ENCODE measurements around the gene B2M.
"Not testable (repeated sequence)": the region's sequence is repeated elsewhere in the genome, so short reads cannot be mapped to it uniquely, and the experiment has no call there.

The B2M gene

GRCh38 chr15:44738340-44738984 lies 27.1 kb downstream of the B2M start:
- no peaks in the 10 kb centered on the region for H3K9me3 ChIP-seq (ENCODE audit: control extremely low read depth in 1 of 5, control insufficient read depth in 4 of 5, insufficient read depth in 2 of 5, low read depth in 1 of 5, low read length in 4 of 5)
- WGBS (ENCODE audit: insufficient coverage): no CpG with 5 or more reads among the region's 3 CpGs
- DNase-seq: peak; percentile 60 to 78 (median 65)
- H3K4me3 ChIP-seq (ENCODE audit: control insufficient read depth in 1 of 7, extremely low read depth in 1 of 7, insufficient read depth in 4 of 7, low read depth in 2 of 7, low read length in 6 of 7): no peak overlapping the region
- ChIA-PET POLR2A (interaction anchor here (1.6 to 4.0 kb wide), 3 partner anchors 9 to 75 kb away, joined by 6 to 59 read pairs (median 9); partner anchors contain the start of genes B2M, PATL2 and SPG11), CTCF (interaction anchor here (0.7 to 7.0 kb wide), 29 partner anchors 8 to 166 kb away, joined by 3 to 125 read pairs (median 4); partner anchors contain the start of genes B2M, PATL2 and SPG11)
- H3K27me3 ChIP-seq (replicated peaks in 2 of 5; ENCODE audit: control insufficient read depth in 4 of 5, insufficient read depth in 5 of 5, low read length in 4 of 5): no peaks in the 10 kb centered on the region
- H3K27ac ChIP-seq (ENCODE audit: insufficient read depth in 1 of 2, low read depth in 1 of 2, low read length in 2 of 2, poor library complexity in 1 of 2, severe bottlenecking in 2 of 2): no peak overlapping the region
- peaks cover 0 to 23% (median 9%) of the 10 kb centered on the region in 4 experiments for H3K4me1 ChIP-seq (ENCODE audit: control extremely low read depth in 1 of 4, control insufficient read depth in 4 of 4, insufficient read depth in 4 of 4, low read length in 3 of 4)
- no peaks in the 10 kb centered on the region for H3K36me3 ChIP-seq (ENCODE audit: control insufficient read depth in 4 of 4, insufficient read depth in 4 of 4, low read length in 3 of 4)

GRCh38 chr15:44739222-44739847 lies 28.0 kb downstream of the B2M start:
- H3K4me3 ChIP-seq (ENCODE audit: control insufficient read depth in 1 of 7, extremely low read depth in 1 of 7, insufficient read depth in 4 of 7, low read depth in 2 of 7, low read length in 6 of 7); H3K36me3 ChIP-seq (ENCODE audit: control insufficient read depth in 4 of 4, insufficient read depth in 4 of 4, low read length in 3 of 4); H3K27me3 ChIP-seq (replicated peaks in 2 of 5; ENCODE audit: control insufficient read depth in 4 of 5, insufficient read depth in 5 of 5, low read length in 4 of 5); H3K27ac ChIP-seq (ENCODE audit: insufficient read depth in 1 of 2, low read depth in 1 of 2, low read length in 2 of 2, poor library complexity in 1 of 2, severe bottlenecking in 2 of 2); DNase-seq; H3K9me3 ChIP-seq (ENCODE audit: control extremely low read depth in 1 of 5, control insufficient read depth in 4 of 5, insufficient read depth in 2 of 5, low read depth in 1 of 5, low read length in 4 of 5): not testable (repeated sequence)
- peaks cover 0 to 23% (median 9%) of the 10 kb centered on the region in 4 experiments for H3K4me1 ChIP-seq (ENCODE audit: control extremely low read depth in 1 of 4, control insufficient read depth in 4 of 4, insufficient read depth in 4 of 4, low read length in 3 of 4)
- ChIA-PET CTCF (interaction anchor here (0.8 to 7.0 kb wide), 24 partner anchors 9 to 166 kb away, joined by 3 to 125 read pairs (median 4); partner anchors contain the start of genes B2M, PATL2 and SPG11), POLR2A (interaction anchor here (1.8 to 4.0 kb wide), 2 partner anchors 27 to 76 kb away, joined by 9 to 59 read pairs; partner anchors contain the start of genes B2M, PATL2 and SPG11)
- 92% methylated on average over 5 of the region's 24 CpGs for WGBS (ENCODE audit: insufficient coverage)

- POLR2A ChIA-PET; H3K36me3 ChIP-seq (ENCODE audit: control insufficient read depth in 4 of 4, insufficient read depth in 4 of 4, low read length in 3 of 4); H3K4me3 ChIP-seq (ENCODE audit: control insufficient read depth in 1 of 7, extremely low read depth in 1 of 7, insufficient read depth in 4 of 7, low read depth in 2 of 7, low read length in 6 of 7); H3K9me3 ChIP-seq (ENCODE audit: control extremely low read depth in 1 of 5, control insufficient read depth in 4 of 5, insufficient read depth in 2 of 5, low read depth in 1 of 5, low read length in 4 of 5); H3K27ac ChIP-seq (ENCODE audit: insufficient read depth in 1 of 2, low read depth in 1 of 2, low read length in 2 of 2, poor library complexity in 1 of 2, severe bottlenecking in 2 of 2); H3K27me3 ChIP-seq (replicated peaks in 2 of 5; ENCODE audit: control insufficient read depth in 4 of 5, insufficient read depth in 5 of 5, low read length in 4 of 5); CTCF ChIA-PET; DNase-seq; H3K4me1 ChIP-seq (ENCODE audit: control extremely low read depth in 1 of 4, control insufficient read depth in 4 of 4, insufficient read depth in 4 of 4, low read length in 3 of 4): not testable (repeated sequence)
- WGBS (ENCODE audit: insufficient coverage): no CpG with 5 or more reads among the region's 2 CpGs
Observed at GRCh38 chr15:44743454-44743853, 32.1 kb downstream of the B2M start.

GRCh38 chr15:44753345-44753744 lies 42.0 kb downstream of the B2M start:
- Histone ChIP-seq H3K27me3 (replicated peaks in 2 of 5; ENCODE audit: control insufficient read depth in 4 of 5, insufficient read depth in 5 of 5, low read length in 4 of 5) (no peaks in the 10 kb centered on the region), H3K4me1 (ENCODE audit: control extremely low read depth in 1 of 4, control insufficient read depth in 4 of 4, insufficient read depth in 4 of 4, low read length in 3 of 4) (peaks cover 0 to 2% (median 0%) of the 10 kb centered on the region in 4 experiments), H3K36me3 (ENCODE audit: control insufficient read depth in 4 of 4, insufficient read depth in 4 of 4, low read length in 3 of 4) (no peaks in the 10 kb centered on the region), H3K4me3 (ENCODE audit: control insufficient read depth in 1 of 7, extremely low read depth in 1 of 7, insufficient read depth in 4 of 7, low read depth in 2 of 7, low read length in 6 of 7) (no peak overlapping the region), H3K27ac (ENCODE audit: insufficient read depth in 1 of 2, low read depth in 1 of 2, low read length in 2 of 2, poor library complexity in 1 of 2, severe bottlenecking in 2 of 2) (no peak overlapping the region), H3K9me3 (ENCODE audit: control extremely low read depth in 1 of 5, control insufficient read depth in 4 of 5, insufficient read depth in 2 of 5, low read depth in 1 of 5, low read length in 4 of 5) (peaks cover 0 to 9% (median 4%) of the 10 kb centered on the region in 5 experiments)
- ChIA-PET POLR2A (no interaction called here), CTCF (interaction anchor here (0.7 to 2.0 kb wide), 2 partner anchors 17 to 93 kb away, joined by 3 to 8 read pairs; partner anchors contain the start of gene TRIM69)
- DNase-seq: no peak
- WGBS (ENCODE audit: insufficient coverage): no CpG with 5 or more reads among the region's 1 CpG

GRCh38 chr15:44763187-44763586 lies 51.9 kb downstream of the B2M start:
- WGBS (ENCODE audit: insufficient coverage): 80% methylated on average over 1 of the region's 2 CpGs
- no peak overlapping the region for H3K4me3 ChIP-seq (ENCODE audit: control insufficient read depth in 1 of 7, extremely low read depth in 1 of 7, insufficient read depth in 4 of 7, low read depth in 2 of 7, low read length in 6 of 7)
- no peaks in the 10 kb centered on the region for H3K36me3 ChIP-seq (ENCODE audit: control insufficient read depth in 4 of 4, insufficient read depth in 4 of 4, low read length in 3 of 4)
- H3K27me3 ChIP-seq (replicated peaks in 2 of 5; ENCODE audit: control insufficient read depth in 4 of 5, insufficient read depth in 5 of 5, low read length in 4 of 5): peaks cover 0 to 4% (median 0%) of the 10 kb centered on the region in 5 experiments
- H3K27ac ChIP-seq (ENCODE audit: insufficient read depth in 1 of 2, low read depth in 1 of 2, low read length in 2 of 2, poor library complexity in 1 of 2, severe bottlenecking in 2 of 2): no peak overlapping the region
- H3K4me1 ChIP-seq (ENCODE audit: control extremely low read depth in 1 of 4, control insufficient read depth in 4 of 4, insufficient read depth in 4 of 4, low read length in 3 of 4): no peaks in the 10 kb centered on the region
- no peak for DNase-seq
- ChIA-PET CTCF (no interaction called here), POLR2A (no interaction called here)
- no peaks in the 10 kb centered on the region for H3K9me3 ChIP-seq (ENCODE audit: control extremely low read depth in 1 of 5, control insufficient read depth in 4 of 5, insufficient read depth in 2 of 5, low read depth in 1 of 5, low read length in 4 of 5)

- Histone ChIP-seq H3K27ac (ENCODE audit: insufficient read depth in 1 of 2, low read depth in 1 of 2, low read length in 2 of 2, poor library complexity in 1 of 2, severe bottlenecking in 2 of 2) (no peak overlapping the region), H3K4me1 (ENCODE audit: control extremely low read depth in 1 of 4, control insufficient read depth in 4 of 4, insufficient read depth in 4 of 4, low read length in 3 of 4) (no peaks in the 10 kb centered on the region), H3K36me3 (ENCODE audit: control insufficient read depth in 4 of 4, insufficient read depth in 4 of 4, low read length in 3 of 4) (no peaks in the 10 kb centered on the region), H3K4me3 (ENCODE audit: control insufficient read depth in 1 of 7, extremely low read depth in 1 of 7, insufficient read depth in 4 of 7, low read depth in 2 of 7, low read length in 6 of 7) (no peak overlapping the region), H3K27me3 (replicated peaks in 2 of 5; ENCODE audit: control insufficient read depth in 4 of 5, insufficient read depth in 5 of 5, low read length in 4 of 5) (peaks cover 0 to 4% (median 0%) of the 10 kb centered on the region in 5 experiments), H3K9me3 (ENCODE audit: control extremely low read depth in 1 of 5, control insufficient read depth in 4 of 5, insufficient read depth in 2 of 5, low read depth in 1 of 5, low read length in 4 of 5) (no peaks in the 10 kb centered on the region)
- no peak for DNase-seq
- ChIA-PET CTCF (no interaction called here), POLR2A (no interaction called here)
- WGBS (ENCODE audit: insufficient coverage): 93% methylated on average over 3 of the region's 3 CpGs
Observed at GRCh38 chr15:44763848-44764247, 52.5 kb downstream of the B2M start.

- no peaks in the 10 kb centered on the region for H3K4me1 ChIP-seq (ENCODE audit: control extremely low read depth in 1 of 4, control insufficient read depth in 4 of 4, insufficient read depth in 4 of 4, low read length in 3 of 4)
- H3K9me3 ChIP-seq (ENCODE audit: control extremely low read depth in 1 of 5, control insufficient read depth in 4 of 5, insufficient read depth in 2 of 5, low read depth in 1 of 5, low read length in 4 of 5): no peaks in the 10 kb centered on the region
- 42% methylated on average over 2 of the region's 3 CpGs for WGBS (ENCODE audit: insufficient coverage)
- no peak overlapping the region for H3K4me3 ChIP-seq (ENCODE audit: control insufficient read depth in 1 of 7, extremely low read depth in 1 of 7, insufficient read depth in 4 of 7, low read depth in 2 of 7, low read length in 6 of 7)
- CTCF ChIA-PET: no interaction called here
- H3K36me3 ChIP-seq (ENCODE audit: control insufficient read depth in 4 of 4, insufficient read depth in 4 of 4, low read length in 3 of 4): no peaks in the 10 kb centered on the region
- POLR2A ChIA-PET: no interaction called here
- DNase-seq: no peak
- no peak overlapping the region for H3K27ac ChIP-seq (ENCODE audit: insufficient read depth in 1 of 2, low read depth in 1 of 2, low read length in 2 of 2, poor library complexity in 1 of 2, severe bottlenecking in 2 of 2)
- no peaks in the 10 kb centered on the region for H3K27me3 ChIP-seq (replicated peaks in 2 of 5; ENCODE audit: control insufficient read depth in 4 of 5, insufficient read depth in 5 of 5, low read length in 4 of 5)
Observed at GRCh38 chr15:44765036-44765435, 53.7 kb downstream of the B2M start.

Measured in common myeloid progenitor, CD34-positive (primary cell).